GM10248 (cell line): Measurements from ENCODE around the gene PODNL1.
"Not testable (repeated sequence)": the region's sequence is repeated elsewhere in the genome, so short reads cannot be mapped to it uniquely, and the experiment has no call there.

Experiments
- CTCF ChIA-PET: fragments of 300-600 bp; sonication (Branson Sonifier 250); formaldehyde crosslinking; extraction: SDS; loops from one replicate; lab custom pipeline; 2021; ENCODE audit warnings: antibody characterized with exemption; lab: Yijun Ruan, JAX
- POLR2A ChIA-PET: fragments of 350-650 bp; sonication (Branson Sonifier 250); formaldehyde crosslinking; extraction: SDS; loops from one replicate; lab custom pipeline; 2020; ENCODE audit warnings: antibody characterized with exemption; lab: Yijun Ruan, JAX
- DNase-seq: peaks from one replicate; pipeline ENCODE4 v3.0.0; 2012; ENCODE audit errors: extremely low spot score
- CTCF ChIP-seq: IDR thresholded peaks from 2 replicates; pipeline ENCODE4 v1.5.1; 2012; ENCODE audit warnings: mild to moderate bottlenecking, low read depth; ENCODE audit errors: extremely low read depth, missing control alignments, control extremely low read depth

The PODNL1 gene

GRCh38 chr19:13926010-13926409 lies 12.2 kb downstream of the PODNL1 start:
- CTCF ChIA-PET: interaction anchor here (0.9 kb wide), 1 partner anchor 10 kb away, joined by 3 read pairs; no protein-coding TSS in a partner anchor
- TF ChIP-seq CTCF: no peak
- DNase-seq: no peak
- POLR2A ChIA-PET: no interaction called here

- CTCF ChIA-PET: interaction anchor here (2.5 kb wide), 1 partner anchor 125 kb away, joined by 5 read pairs; no protein-coding TSS in a partner anchor
- POLR2A ChIA-PET: no interaction called here
- no peak for DNase-seq
- no peak for TF ChIP-seq CTCF
Measured at GRCh38 chr19:13923194-13923987, 14.8 kb downstream of the PODNL1 start.

GRCh38 chr19:13922118-13922517 lies 16.1 kb downstream of the PODNL1 start:
- DNase-seq, POLR2A ChIA-PET: not testable (repeated sequence)
- CTCF ChIA-PET: interaction anchor here (1.4 to 2.5 kb wide), 2 partner anchors 110 to 126 kb away, joined by 3 to 5 read pairs; partner anchors contain the start of gene IL27RA

GRCh38 chr19:13920940-13921747 lies 17.1 kb downstream of the PODNL1 start:
- POLR2A ChIA-PET: interaction anchor here (0.6 kb wide), 1 partner anchor 10 kb away, joined by 4 read pairs; no protein-coding TSS in a partner anchor
- no peak for TF ChIP-seq CTCF
- no peak for DNase-seq
- CTCF ChIA-PET: interaction anchor here (1.0 to 2.5 kb wide), 3 partner anchors 10 to 127 kb away, joined by 3 to 5 read pairs (median 4); partner anchors contain the start of gene IL27RA

GRCh38 chr19:13920524-13920923 lies 17.7 kb downstream of the PODNL1 start:
- POLR2A ChIA-PET: no interaction called here
- DNase-seq: no peak
- no peak for TF ChIP-seq CTCF
- CTCF ChIA-PET: no interaction called here

GRCh38 chr19:13918726-13919411 lies 19.3 kb downstream of the PODNL1 start:
- TF ChIP-seq CTCF: no peak
- POLR2A ChIA-PET: interaction anchor here (0.6 kb wide), 1 partner anchor 102 kb away, joined by 3 read pairs; no protein-coding TSS in a partner anchor
- CTCF ChIA-PET: interaction anchor here (1.0 kb wide), 1 partner anchor 38 kb away, joined by 3 read pairs; no protein-coding TSS in a partner anchor
- no peak for DNase-seq
